ENCODE data around the gene SLC38A8. TPM values are rescaled to one million over a fixed set of nuclear protein-coding genes. Genes with fewer than 3 reads are reported as not detected.

Gene SLC38A8
- total RNA-seq, 2 donors from 2014 or later, result not detected

DNA sequence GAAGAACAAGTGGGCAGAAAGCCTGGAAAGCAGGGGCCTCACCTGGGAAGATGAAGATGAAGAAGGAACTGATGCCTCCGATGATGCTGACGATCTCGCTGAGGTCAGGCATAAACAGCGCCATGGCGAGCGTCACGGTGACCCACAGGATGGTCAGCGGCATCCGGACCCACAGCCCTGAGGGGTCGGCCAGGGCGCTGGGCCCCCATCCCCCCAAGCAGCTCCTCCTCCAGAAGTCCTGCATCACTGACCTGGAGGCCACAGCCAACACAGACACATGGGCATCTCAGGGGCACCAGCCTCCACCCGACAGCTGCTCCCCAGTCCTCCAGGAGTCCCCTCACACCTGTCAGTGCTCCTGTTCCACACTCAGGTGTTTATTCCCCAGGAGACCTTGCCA is 26.1 kb downstream of the SLC38A8 start:
- Mint-ChIP-seq H3K4me1 (no peaks in the 10 kb centered on the region), H3K27ac (no peak overlapping the region), H3K36me3 (ENCODE audit: low read depth) (peaks cover 2% of the 10 kb centered on the region), H3K9me3 (peaks cover 24% of the 10 kb centered on the region), H3K27me3 (ENCODE audit: insufficient read depth) (peaks cover 9% of the 10 kb centered on the region), H3K4me3 (no peak overlapping the region)
- Histone ChIP-seq H3K27me3 (ENCODE audit: control insufficient read depth, insufficient read depth, low read length, poor library complexity, severe bottlenecking) (no peaks in the 10 kb centered on the region), H3K4me1 (ENCODE audit: control insufficient read depth, insufficient read depth, low read length) (no peaks in the 10 kb centered on the region), H3K4me3 (ENCODE audit: low read length) (no peak overlapping the region), H3K9ac (ENCODE audit: extremely low read depth, low read length, poor library complexity, severe bottlenecking) (no peak overlapping the region), H3K27ac (ENCODE audit: low read depth, low read length) (no peak overlapping the region), H3K36me3 (ENCODE audit: control insufficient read depth, insufficient read depth, low read length) (no peaks in the 10 kb centered on the region), H3K9me3 (ENCODE audit: control insufficient read depth, low read length) (peaks cover 10% of the 10 kb centered on the region)
- no peak for DNase-seq
- 93 to 94% methylated on average over 5 to 12 of the region's 12 CpGs for WGBS, 2 experiments (ENCODE audit: insufficient coverage in 1 of 2, insufficient read length in 1 of 2)
- TF ChIP-seq, protein P1, sequence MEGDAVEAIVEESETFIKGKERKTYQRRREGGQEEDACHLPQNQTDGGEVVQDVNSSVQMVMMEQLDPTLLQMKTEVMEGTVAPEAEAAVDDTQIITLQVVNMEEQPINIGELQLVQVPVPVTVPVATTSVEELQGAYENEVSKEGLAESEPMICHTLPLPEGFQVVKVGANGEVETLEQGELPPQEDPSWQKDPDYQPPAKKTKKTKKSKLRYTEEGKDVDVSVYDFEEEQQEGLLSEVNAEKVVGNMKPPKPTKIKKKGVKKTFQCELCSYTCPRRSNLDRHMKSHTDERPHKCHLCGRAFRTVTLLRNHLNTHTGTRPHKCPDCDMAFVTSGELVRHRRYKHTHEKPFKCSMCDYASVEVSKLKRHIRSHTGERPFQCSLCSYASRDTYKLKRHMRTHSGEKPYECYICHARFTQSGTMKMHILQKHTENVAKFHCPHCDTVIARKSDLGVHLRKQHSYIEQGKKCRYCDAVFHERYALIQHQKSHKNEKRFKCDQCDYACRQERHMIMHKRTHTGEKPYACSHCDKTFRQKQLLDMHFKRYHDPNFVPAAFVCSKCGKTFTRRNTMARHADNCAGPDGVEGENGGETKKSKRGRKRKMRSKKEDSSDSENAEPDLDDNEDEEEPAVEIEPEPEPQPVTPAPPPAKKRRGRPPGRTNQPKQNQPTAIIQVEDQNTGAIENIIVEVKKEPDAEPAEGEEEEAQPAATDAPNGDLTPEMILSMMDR (conservative IDR thresholded peaks at IDR 0.05), result no peak

- Mint-ChIP-seq H3K9me3 (peaks cover 16% of the 10 kb centered on the region), H3K27ac (no peak overlapping the region), H3K4me1 (no peaks in the 10 kb centered on the region), H3K36me3 (ENCODE audit: low read depth) (no peaks in the 10 kb centered on the region), H3K27me3 (ENCODE audit: insufficient read depth) (peaks cover 2% of the 10 kb centered on the region), H3K4me3 (no peak overlapping the region)
- no peak for DNase-seq
- no peaks in the 10 kb centered on the region for H3K4me1 ChIP-seq (ENCODE audit: control insufficient read depth, insufficient read depth, low read length)
- no peaks in the 10 kb centered on the region for H3K27me3 ChIP-seq (ENCODE audit: control insufficient read depth, insufficient read depth, low read length, poor library complexity, severe bottlenecking)
- TF ChIP-seq, protein P1 (conservative IDR thresholded peaks at IDR 0.05), result no peak
- 83 to 89% methylated on average over 12 of the region's 12 CpGs for WGBS, 2 experiments (ENCODE audit: insufficient coverage in 1 of 2, insufficient read length in 1 of 2)
- no peaks in the 10 kb centered on the region for H3K9me3 ChIP-seq (ENCODE audit: control insufficient read depth, low read length)
- H3K36me3 ChIP-seq (ENCODE audit: control insufficient read depth, insufficient read depth, low read length), result no peaks in the 10 kb centered on the region
- H3K4me3 ChIP-seq (ENCODE audit: low read length), result no peak overlapping the region
- H3K27ac ChIP-seq (ENCODE audit: low read depth, low read length), result no peak overlapping the region
- no peak overlapping the region for H3K9ac ChIP-seq (ENCODE audit: extremely low read depth, low read length, poor library complexity, severe bottlenecking)
These were observed 27.2 kb downstream of the SLC38A8 start for GRCh38 chr16:84015399-84015798.

- TF ChIP-seq, protein P1 (conservative IDR thresholded peaks at IDR 0.05), result no peak
- Histone ChIP-seq H3K27me3 (ENCODE audit: control insufficient read depth, insufficient read depth, low read length, poor library complexity, severe bottlenecking) (no peaks in the 10 kb centered on the region), H3K4me3 (ENCODE audit: low read length) (no peak overlapping the region), H3K4me1 (ENCODE audit: control insufficient read depth, insufficient read depth, low read length) (no peaks in the 10 kb centered on the region), H3K27ac (ENCODE audit: low read depth, low read length) (no peak overlapping the region), H3K9me3 (ENCODE audit: control insufficient read depth, low read length) (no peaks in the 10 kb centered on the region), H3K36me3 (ENCODE audit: control insufficient read depth, insufficient read depth, low read length) (no peaks in the 10 kb centered on the region), H3K9ac (ENCODE audit: extremely low read depth, low read length, poor library complexity, severe bottlenecking) (no peak overlapping the region)
- 82 to 87% methylated on average over 14 of the region's 14 CpGs for WGBS, 2 experiments (ENCODE audit: insufficient coverage in 1 of 2, insufficient read length in 1 of 2)
- Mint-ChIP-seq H3K4me1 (no peaks in the 10 kb centered on the region), H3K27ac (no peak overlapping the region), H3K4me3 (no peak overlapping the region), H3K36me3 (ENCODE audit: low read depth) (no peaks in the 10 kb centered on the region), H3K9me3 (peaks cover 10% of the 10 kb centered on the region), H3K27me3 (ENCODE audit: insufficient read depth) (peaks cover 2% of the 10 kb centered on the region)
- no peak for DNase-seq
These were observed 27.8 kb downstream of the SLC38A8 start for GRCh38 chr16:84014570-84015327.
